ENCODE results near the gene ZNF215. TPM values are rescaled to one million over a fixed set of nuclear protein-coding genes. Genes with fewer than 3 reads are reported as not detected.

The ZNF215 gene
- total and polyA plus RNA-seq, 9 donors, result 0.42 to 1.9 (median 1.1) TPM

- Histone ChIP-seq H3K4me1 (ENCODE audit: insufficient read depth) (no peaks in the 10 kb centered on the region), H3K9me3 (no peaks in the 10 kb centered on the region), H3K27me3 (no peaks in the 10 kb centered on the region), H3K4me3 (no peak overlapping the region), H3K36me3 (no peaks in the 10 kb centered on the region), H3K27ac (no peak overlapping the region)
- TF ChIP-seq CTCF (IDR thresholded peaks at IDR 0.05) (no peak), EP300 (IDR thresholded peaks at IDR 0.05) (no peak), POLR2A (IDR thresholded peaks at IDR 0.05) (no peak)
- no peak for DNase-seq
- intact Hi-C loops (cut with DNase I), result no loop called here
- WGBS, 3 donors, result 82 to 94% (median 92%) methylated on average over 1 of the region's 1 CpG
Observed at GRCh38 chr11:6889835-6890234, 36.4 kb upstream of the ZNF215 start.

- WGBS, 3 donors, result 70 to 86% (median 83%) methylated on average over 2 of the region's 2 CpGs
- Histone ChIP-seq H3K27me3 (no peaks in the 10 kb centered on the region), H3K9me3 (no peaks in the 10 kb centered on the region), H3K4me1 (ENCODE audit: insufficient read depth) (no peaks in the 10 kb centered on the region), H3K36me3 (no peaks in the 10 kb centered on the region), H3K27ac (no peak within 1 kb of the TSS), H3K4me3 (no peak within 1 kb of the TSS)
- TF ChIP-seq POLR2A (IDR thresholded peaks at IDR 0.05), result no peak
- DNase-seq, result no peak
- intact Hi-C loops (cut with DNase I), result no loop called here
Observed at GRCh38 chr11:6892400-6892799, 33.8 kb upstream of the ZNF215 start, which contains the start of gene OR2D2. Gene OR2D2, minus strand, starts transcription at chr11:6892500. Its CDS starts 0 bp downstream, at chr11:6892500.

- H3K27me3 ChIP-seq, result no peaks in the 10 kb centered on the region
- no peak overlapping the region for H3K4me3 ChIP-seq
- H3K27ac ChIP-seq, result no peak overlapping the region
- intact Hi-C loops (cut with DNase I), result no loop called here
- H3K4me1 ChIP-seq (ENCODE audit: insufficient read depth), result no peaks in the 10 kb centered on the region
- TF ChIP-seq POLR2A (IDR thresholded peaks at IDR 0.05), result no peak
- TF ChIP-seq CTCF (IDR thresholded peaks at IDR 0.05), result no peak
- no peak for TF ChIP-seq EP300 (IDR thresholded peaks at IDR 0.05)
- no peaks in the 10 kb centered on the region for H3K9me3 ChIP-seq
- H3K36me3 ChIP-seq, result no peaks in the 10 kb centered on the region
- DNase-seq, result no peak
Observed at GRCh38 chr11:6894097-6894496, 32.1 kb upstream of the ZNF215 start.

GRCh38 chr11:6895010-6895409, 31.2 kb upstream of the ZNF215 start:
- TF ChIP-seq EP300 (IDR thresholded peaks at IDR 0.05) (no peak), POLR2A (IDR thresholded peaks at IDR 0.05) (no peak), CTCF (IDR thresholded peaks at IDR 0.05) (no peak)
- Histone ChIP-seq H3K27me3 (no peaks in the 10 kb centered on the region), H3K27ac (no peak overlapping the region), H3K4me3 (no peak overlapping the region), H3K4me1 (ENCODE audit: insufficient read depth) (no peaks in the 10 kb centered on the region), H3K36me3 (no peaks in the 10 kb centered on the region), H3K9me3 (no peaks in the 10 kb centered on the region)
- intact Hi-C loops (cut with DNase I), result no loop called here
- no peak for DNase-seq

- WGBS, 3 donors, result 41 to 56% (median 56%) methylated on average over 1 of the region's 1 CpG
- Histone ChIP-seq H3K9me3 (no peaks in the 10 kb centered on the region), H3K4me1 (ENCODE audit: insufficient read depth) (no peaks in the 10 kb centered on the region), H3K27me3 (no peaks in the 10 kb centered on the region), H3K36me3 (no peaks in the 10 kb centered on the region), H3K4me3 (no peak overlapping the region), H3K27ac (no peak overlapping the region)
- TF ChIP-seq CTCF (IDR thresholded peaks at IDR 0.05) (no peak), POLR2A (IDR thresholded peaks at IDR 0.05) (no peak), EP300 (IDR thresholded peaks at IDR 0.05) (no peak)
- intact Hi-C loops (cut with DNase I), result no loop called here
- DNase-seq, result no peak
Observed at GRCh38 chr11:6898911-6899310, 27.3 kb upstream of the ZNF215 start.

Measured in ovary (tissue), 9 donors.